Frontal cortex (tissue), 4 donors: ENCODE data around the gene ANKS1B. TPM values are rescaled to one million over a fixed set of nuclear protein-coding genes. Genes with fewer than 3 reads are reported as not detected.
"Not testable (repeated sequence)": the region's sequence is repeated elsewhere in the genome, so short reads cannot be mapped to it uniquely, and the experiment has no call there.

Experiments
- DNase-seq, 2 donors: peaks; one replicate each; pipeline ENCODE4 v3.0.0; 2012; ENCODE audit warnings: low spot score in 2 of 2
- FAIRE-seq: peaks from 2 replicates; lab custom pipeline; 2012; peaks lifted over from hg19 to GRCh38; lab: Jason Lieb, UNC
- total RNA-seq: library from RNA; depleted of rRNA; stranded (reverse); fragments of >200 nt; gene quantifications from one replicate; pipeline ENCODE4 v1.2.3, GENCODE V29; 2014
- donor health status: control.
- donor health status: control.
- donor health status: control.

The ANKS1B gene
- total RNA-seq = 329 TPM

DNA sequence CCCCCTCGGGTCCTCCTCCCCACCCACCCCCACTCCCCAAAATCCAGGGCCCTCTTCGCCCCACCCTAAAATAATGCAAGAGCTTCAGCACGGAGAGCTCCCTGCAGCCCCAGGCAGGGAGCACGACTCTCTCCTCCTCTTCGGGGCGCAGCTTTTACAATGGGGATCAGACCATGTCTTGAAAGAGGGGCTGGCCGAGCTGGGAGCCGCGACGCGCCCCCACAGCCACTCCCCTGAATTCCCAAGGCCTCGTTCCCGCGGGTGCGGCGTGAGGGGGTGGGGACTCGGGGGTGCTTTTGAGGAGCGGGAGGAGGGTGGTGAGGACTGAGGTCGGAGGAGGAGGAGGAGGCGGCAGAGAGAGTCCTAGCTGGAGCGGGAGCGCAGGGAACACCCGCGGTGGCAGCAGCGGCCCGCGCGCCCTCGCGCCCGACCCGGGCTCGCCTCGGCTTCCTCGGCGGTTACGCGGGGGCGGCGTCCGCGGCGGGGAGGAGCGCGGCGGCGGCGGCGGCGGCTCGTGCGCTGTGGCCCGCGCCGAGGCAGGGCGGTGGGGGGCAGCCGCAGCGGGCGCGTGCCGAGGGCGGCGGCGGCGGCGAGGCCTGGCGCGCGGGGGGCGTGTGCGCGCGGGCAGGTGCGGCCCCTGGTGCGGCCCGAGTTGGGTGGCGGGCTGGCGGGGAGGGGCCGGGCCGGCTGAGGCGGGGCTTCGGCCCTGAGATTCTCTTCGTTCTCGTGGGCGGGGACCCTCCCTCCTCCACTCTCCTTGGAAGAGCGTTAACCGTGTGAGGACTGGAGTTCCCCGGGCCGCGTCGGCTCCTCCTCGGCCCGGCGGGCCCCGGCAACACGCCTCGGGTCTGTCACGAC lies at the start of gene ANKS1B:
Gene ANKS1B (minus strand): TSS at position 666 of the 858 bp plus-strand sequence. CDS start 699 bp downstream, outside the sequence.
- FAIRE-seq = no peak
- peak; percentile 60 to 62 for DNase-seq

GRCh38 chr12:100031836-100032235 lies 47.1 kb upstream of the ANKS1B start:
- no peak for FAIRE-seq
- DNase-seq = no peak

- DNase-seq (no peak), FAIRE-seq (no peak)
Measured at GRCh38 chr12:100027671-100028070, 42.9 kb upstream of the ANKS1B start.

- no peak for DNase-seq
Measured at GRCh38 chr12:100026241-100026640, 41.5 kb upstream of the ANKS1B start.

GRCh38 chr12:100024974-100025555 lies 40.3 kb upstream of the ANKS1B start:
- FAIRE-seq (no peak), DNase-seq (no peak)

More at GRCh38 chr12:100026241-100026640, 41.5 kb upstream of the ANKS1B start:
- no peak for FAIRE-seq

- DNase-seq (no peak), FAIRE-seq (no peak)
Measured at GRCh38 chr12:100020370-100020769, 35.6 kb upstream of the ANKS1B start.

DNA sequence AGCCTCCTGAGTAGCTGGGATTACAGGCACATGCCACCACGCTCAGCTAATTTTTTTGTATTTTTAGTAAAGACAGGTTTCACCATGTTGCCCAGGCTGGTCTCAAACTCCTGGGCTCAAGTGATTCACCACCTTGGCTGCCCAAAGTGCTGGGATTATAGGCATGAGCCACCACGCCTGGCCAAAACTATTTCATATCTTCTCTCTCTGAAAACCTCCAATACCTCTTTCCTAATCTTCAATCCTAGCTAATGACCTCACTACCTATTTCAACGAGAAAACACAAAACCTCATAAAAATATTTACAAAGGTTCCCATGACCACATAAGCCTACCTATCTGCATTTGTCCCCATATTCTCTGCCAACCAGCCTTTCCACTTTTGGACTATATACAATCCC lies 32.3 kb upstream of the ANKS1B start:
- no peak for FAIRE-seq
- DNase-seq = no peak

DNA sequence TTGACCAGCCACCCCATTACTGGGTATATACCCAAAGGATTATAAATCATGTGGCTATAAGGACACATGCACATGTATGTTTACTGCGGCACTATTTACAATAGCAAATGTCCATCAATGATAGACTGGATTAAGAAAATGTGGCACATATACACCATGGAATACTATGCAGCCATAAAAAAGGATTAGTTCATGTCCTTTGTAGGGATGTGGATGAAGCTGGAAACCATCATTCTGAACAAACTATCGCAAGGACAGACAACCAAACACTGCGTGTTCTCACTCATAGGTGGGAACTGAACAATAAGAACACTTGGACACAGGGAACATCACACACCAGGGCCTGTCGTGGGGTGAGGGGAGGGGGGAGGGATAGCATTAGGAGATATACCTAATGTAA lies 31.6 kb upstream of the ANKS1B start:
- FAIRE-seq, DNase-seq: not testable (repeated sequence)

DNA sequence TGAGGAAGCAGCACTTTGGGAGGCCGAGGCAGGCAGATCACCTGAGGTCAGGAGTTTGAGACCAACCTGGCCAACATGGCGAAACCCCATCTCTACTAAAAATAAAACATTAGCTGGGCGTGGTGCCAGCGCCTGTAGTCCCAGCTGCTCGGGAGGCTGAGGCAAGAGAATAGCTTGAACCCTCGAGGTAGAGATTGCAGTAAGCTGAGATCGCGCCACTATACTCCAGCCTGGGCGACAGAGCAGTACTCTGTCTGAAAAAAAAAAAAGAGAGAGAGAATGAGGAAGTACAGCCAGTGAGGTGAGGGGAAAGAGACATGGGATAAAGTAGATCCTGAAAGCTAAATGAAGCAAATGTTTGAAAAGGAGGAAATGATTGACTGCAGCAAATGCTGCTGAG lies 21.1 kb upstream of the ANKS1B start:
- DNase-seq, FAIRE-seq: not testable (repeated sequence)

- FAIRE-seq = no peak
- DNase-seq = no peak
Measured at GRCh38 chr12:99997806-99998205, 13.1 kb upstream of the ANKS1B start.

DNA sequence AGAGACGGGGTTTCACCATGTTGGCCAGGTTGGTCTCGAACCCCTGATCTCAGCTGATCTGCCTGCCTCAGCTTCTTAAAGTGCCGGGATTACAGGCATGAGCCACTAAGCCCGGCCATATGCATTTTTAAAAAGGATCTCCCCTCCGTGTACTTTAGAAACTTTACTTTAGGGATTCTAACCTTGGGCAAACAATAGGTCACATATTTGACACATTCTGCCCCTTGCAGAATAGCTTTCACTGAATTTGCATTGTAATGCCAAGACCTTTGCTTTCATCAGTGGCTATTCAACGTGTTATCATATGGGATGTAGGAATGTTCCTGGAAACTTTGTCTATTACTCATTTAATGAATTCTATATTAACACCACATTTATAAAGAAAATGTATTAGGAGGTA lies 11.4 kb upstream of the ANKS1B start:
- DNase-seq = no peak
- FAIRE-seq = no peak

GRCh38 chr12:99985631-99986030 lies 895 bp upstream of the ANKS1B start:
- DNase-seq (no peak), FAIRE-seq (no peak)

- DNase-seq (no peak), FAIRE-seq (no peak)
Measured at GRCh38 chr12:99985129-99985570, 414 bp upstream of the ANKS1B start.

GRCh38 chr12:99983456-99984258 lies 1.1 kb downstream of the ANKS1B start:
- FAIRE-seq = no peak
- DNase-seq = peak in 1 of 2 donors; percentile 17

GRCh38 chr12:99981639-99982190 lies 3.0 kb downstream of the ANKS1B start:
- FAIRE-seq (no peak), DNase-seq (no peak)

DNA sequence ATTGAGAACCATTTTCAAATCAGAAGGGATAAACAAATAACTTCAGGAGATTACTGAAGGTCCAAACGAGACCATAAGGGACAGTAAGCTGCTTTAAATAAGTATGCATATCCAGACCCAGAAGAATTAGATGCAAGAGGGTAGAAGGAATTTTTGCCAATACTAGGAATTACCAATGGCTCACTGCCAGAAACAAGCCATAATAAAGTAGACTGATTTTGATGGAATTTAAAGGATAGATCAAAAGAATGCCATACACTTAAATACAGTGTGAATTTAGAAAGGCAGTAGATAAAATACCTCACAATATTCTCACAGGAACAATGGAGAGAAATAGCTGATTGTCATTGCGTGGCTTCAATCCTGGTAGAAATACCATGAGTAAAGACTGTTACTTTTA lies 5.3 kb downstream of the ANKS1B start:
- FAIRE-seq = no peak
- DNase-seq = no peak

- DNase-seq (no peak), FAIRE-seq (no peak)
Measured at GRCh38 chr12:99978152-99978551, 6.6 kb downstream of the ANKS1B start.

GRCh38 chr12:99977550-99977949 lies 7.2 kb downstream of the ANKS1B start:
- DNase-seq (no peak), FAIRE-seq (no peak)

DNA sequence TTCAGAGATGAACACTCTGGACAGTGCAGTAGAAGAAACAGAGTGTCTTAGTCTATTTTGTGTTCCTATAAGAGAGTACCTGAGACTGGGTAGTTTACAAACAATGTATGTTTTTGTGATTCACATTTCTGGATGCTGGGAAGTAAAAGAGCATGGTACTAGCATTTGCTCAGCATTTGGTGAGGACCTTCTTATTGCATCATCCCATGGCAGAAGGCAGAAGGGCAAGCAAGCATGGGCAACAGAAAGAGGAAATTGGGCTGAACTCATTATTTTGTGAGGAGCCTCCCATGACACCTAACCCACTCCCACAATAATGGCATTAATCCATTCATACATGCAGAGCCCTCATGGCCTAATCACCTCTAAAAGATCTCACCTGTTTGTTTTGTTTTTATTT lies 8.0 kb downstream of the ANKS1B start:
- FAIRE-seq (no peak), DNase-seq (no peak)

- FAIRE-seq = no peak
Measured at GRCh38 chr12:99975321-99975720, 9.4 kb downstream of the ANKS1B start.

More at GRCh38 chr12:99975321-99975720, 9.4 kb downstream of the ANKS1B start:
- DNase-seq = no peak
